Activated CD8-positive, alpha-beta memory T cell treated with anti-CD3 and anti-CD28 coated beads, Interleukin-2, amount 50 U/mL, for 24 hours (primary cell): ENCODE data around the gene SMAD6.

Experiments
- DNase-seq: peaks from one replicate; pipeline ENCODE4 v3.0.0-alpha.2; 2020; ENCODE audit errors: extremely low read depth

SMAD6 gene

DNA sequence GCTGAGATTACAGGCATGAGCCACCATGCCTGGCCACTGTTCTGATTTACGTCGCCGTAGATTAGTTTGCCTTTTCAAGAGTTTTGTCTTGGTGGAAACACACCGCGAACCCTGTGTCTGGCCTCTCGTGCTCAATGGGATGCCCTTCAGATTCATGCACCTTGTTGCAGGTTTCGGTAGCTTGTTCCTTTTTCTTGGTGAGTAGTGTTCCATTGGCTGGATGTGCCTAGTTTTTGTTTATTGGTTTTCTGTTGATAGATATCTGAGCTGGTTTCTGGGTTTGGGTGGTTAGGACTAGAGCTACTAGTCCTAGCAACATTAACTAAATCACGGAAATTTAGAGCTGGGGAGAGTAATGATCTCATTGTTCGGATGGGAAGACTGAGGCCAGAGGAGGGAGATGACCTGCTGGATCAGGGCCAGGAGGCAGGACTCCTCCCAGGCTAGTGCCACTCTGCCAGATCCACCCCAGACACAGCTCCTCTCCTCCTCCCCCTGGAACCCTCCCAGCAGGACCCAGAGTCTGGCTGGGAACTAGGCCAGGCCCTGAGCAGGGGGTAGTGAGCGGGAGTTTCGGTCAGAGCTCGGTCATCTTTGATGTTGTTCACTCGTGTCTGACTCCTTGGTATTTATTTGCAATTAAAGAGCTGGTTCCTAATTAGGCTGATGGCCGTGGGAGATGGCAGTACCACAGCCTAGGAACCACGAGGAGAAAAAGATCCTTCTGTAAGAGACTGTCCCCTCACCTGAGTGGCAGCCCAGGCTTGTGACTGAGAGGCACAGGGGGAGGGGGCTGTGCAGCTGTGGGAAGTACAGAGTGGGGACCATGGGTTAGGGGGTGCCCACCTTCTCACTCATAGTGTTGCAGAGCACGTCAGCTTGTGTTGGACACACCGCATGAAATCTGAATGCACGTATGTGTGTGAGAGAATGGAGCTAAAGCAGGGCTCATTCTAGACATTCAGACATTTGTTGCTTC, 73.4 kb downstream of the SMAD6 start:
- DNase-seq, result no peak

DNA sequence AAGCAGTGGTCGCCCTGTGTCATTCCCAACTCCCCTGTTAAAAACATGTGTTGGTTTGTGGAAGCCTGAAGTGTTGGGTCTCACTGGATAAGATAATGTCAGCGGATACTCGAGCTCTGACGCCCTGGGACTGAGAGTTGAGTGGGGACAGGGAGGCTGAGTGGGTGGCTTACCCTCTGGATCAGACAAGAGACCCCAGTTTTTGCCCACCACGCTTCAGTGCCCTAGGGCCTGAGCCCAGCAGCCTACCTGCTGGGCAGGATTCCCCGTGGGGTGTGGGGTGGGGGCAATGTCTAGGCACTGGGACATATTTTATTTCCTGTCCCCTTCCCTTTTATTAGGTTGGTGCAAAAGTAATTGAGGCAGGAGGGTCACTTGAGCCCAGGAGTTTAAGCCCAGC, 75.0 kb downstream of the SMAD6 start:
- no peak for DNase-seq

DNA sequence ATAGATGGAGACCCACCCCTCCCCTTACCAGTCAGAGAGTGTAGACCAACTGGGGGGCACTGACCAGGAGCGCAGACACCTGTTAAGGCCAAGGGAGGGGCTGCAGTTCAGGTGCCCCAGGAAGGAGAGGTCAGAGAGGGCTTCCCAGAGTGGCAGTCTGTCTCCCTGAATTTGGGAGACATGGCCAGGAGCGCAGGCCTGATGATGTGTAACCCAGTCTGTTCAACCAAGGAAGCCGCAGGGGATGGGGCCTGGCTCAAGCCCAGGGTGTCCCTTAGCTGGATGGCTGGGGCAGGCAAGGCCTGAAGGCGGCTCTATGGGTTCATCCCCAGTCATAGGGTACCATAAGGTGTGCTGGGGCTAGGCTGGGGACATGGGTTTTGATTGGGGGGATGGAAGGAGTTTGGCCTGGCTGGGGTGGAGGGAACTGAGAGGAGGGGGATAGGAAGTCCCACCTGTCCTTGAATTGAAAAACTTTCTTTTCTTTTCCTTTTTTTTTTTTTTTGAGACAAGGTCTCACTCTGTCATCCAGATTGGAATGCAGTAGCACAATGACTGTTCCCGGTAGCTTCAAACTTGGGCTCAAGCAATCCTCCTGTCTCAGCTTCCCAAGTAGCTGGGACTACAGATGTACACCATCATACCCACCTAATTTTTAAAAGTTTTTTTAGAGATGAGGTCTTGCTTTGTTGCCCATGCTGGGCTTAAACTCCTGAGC, 75.7 kb downstream of the SMAD6 start:
- no peak for DNase-seq

DNA sequence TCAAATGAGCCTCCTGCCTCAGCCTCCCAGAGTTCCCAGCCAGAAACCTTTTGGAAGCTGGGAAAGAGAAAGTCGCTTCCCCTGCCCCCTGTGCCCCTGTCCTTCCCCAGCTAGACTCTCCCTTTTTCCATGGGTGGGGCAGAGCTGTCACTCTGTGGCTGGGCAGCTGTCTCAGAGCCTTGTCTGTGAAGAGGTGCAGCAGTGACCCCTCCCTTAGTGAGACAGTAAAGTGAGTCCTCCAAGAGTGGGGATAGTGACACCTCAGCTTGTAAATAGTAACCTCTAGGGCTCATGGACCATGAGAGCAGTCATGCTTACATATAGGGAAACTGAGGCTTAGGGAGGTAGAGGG, 76.3 kb downstream of the SMAD6 start:
- DNase-seq, result no peak

DNA sequence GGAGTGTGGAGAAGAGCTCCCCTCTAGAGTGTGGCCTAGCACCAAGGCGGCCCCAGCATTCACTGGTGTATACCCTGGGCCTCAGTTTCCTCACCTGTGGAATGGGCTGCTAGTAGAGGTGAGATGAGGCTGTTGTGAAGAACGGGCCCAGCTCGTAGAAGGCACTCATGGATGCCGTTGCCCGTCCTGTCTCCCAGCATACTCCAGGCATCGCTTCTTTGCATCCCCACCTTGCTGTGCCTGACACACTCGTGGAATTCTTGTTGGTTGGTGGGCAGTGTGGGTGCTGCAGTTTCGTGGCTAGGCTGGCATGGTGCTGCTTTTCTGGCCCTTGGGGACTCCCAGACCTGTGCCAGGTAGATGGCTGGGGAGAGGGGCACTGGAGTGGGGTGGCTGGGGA, 76.7 kb downstream of the SMAD6 start:
- no peak for DNase-seq

DNA sequence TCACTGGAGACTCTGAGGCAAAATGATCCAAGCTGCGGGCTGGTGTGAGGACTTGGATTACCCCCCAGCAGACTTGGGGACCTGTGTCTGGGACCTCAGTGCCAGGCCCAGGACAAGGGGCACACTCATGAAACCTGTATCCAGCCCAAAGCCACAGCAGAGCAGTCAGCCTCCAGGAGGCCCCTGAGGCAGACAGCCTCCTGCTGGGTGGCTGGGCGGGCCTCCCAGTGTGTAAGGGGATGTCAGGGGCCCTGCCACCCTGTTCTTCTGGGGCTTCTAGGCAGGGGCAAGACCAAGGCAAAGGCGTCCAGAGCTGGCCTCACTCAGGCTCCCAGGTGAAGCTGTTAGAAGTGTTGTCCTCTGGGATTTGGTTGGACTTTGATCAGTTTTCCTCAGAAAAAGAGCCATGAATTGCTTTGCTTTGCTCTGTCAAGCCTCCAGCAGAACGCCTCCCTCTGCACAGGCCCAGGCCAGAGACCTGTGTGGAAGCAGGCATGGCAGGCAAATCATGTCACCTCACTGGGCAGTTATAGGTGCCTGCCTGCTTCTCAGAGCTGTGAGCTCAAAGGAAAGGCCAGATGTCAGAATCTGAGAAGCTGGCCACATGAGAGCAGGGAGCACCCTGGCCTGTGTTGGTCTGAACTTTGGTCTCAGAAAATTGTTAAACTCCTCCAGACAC, 77.4 kb downstream of the SMAD6 start:
- DNase-seq, result no peak

DNA sequence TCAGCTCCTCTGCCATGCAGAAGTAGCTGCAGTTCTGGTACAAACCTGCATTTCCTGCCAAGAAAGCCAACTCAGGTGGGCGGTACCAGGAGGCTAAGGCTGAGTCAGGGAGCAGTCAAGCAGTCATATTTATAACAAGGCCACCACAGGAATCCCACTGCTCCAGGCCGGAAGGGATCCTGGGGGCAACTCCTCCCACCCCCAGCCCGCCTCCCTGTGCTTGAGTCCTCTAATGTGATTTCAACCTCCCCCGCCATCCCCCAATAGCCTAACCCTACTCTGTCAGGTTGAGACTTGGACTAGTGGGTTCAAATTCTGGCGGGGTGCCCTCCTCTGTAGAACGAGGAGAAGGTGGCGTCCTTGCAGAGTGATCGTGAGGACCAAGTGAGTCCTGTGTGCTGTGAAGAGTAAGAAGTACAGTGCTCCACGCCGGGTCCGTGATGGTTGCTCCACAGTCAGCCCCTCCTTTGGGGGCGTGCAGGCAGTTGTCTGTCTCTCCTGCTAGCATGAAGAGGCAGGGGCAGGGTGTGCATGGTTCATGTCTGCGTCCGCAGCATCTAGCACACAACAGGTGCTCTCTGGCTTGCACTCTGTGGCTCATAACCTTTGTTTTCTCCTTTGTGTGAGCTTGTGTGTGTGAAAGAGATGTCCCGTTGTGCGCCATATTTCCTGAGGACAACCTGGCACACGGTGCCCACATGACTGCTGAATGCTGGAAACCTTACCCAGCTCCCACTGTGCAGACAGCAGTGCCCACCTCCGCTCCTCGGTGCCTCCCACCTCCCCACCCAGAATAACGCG, 78.3 kb downstream of the SMAD6 start:
- DNase-seq, result no peak

DNA sequence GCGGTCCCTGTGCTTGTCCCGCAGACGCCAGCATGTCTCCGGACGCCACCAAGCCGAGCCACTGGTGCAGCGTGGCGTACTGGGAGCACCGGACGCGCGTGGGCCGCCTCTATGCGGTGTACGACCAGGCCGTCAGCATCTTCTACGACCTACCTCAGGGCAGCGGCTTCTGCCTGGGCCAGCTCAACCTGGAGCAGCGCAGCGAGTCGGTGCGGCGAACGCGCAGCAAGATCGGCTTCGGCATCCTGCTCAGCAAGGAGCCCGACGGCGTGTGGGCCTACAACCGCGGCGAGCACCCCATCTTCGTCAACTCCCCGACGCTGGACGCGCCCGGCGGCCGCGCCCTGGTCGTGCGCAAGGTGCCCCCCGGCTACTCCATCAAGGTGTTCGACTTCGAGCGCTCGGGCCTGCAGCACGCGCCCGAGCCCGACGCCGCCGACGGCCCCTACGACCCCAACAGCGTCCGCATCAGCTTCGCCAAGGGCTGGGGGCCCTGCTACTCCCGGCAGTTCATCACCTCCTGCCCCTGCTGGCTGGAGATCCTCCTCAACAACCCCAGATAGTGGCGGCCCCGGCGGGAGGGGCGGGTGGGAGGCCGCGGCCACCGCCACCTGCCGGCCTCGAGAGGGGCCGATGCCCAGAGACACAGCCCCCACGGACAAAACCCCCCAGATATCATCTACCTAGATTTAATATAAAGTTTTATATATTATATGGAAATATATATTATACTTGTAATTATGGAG, 79.1 kb downstream of the SMAD6 start:
- no peak for DNase-seq

DNA sequence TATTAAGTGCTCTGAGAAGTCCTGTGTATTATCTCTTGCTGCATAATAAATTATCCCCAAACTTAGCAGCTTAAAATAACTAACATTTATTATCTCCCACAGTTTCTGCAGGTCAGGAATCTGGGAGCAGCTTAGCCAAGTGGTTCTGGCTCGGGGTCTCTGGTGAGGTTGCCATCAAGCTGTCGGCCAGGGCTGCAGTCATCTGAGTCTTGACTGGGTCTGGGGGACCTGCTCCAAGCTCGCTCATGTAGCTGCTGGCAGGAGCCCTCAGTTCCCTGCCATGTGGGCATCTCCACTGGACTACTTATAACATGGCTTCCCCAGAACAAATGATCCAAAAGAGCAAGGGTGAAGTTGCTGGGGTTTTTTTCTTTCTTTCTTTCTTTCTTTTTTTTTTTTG, 80.7 kb downstream of the SMAD6 start:
- no peak for DNase-seq

DNA sequence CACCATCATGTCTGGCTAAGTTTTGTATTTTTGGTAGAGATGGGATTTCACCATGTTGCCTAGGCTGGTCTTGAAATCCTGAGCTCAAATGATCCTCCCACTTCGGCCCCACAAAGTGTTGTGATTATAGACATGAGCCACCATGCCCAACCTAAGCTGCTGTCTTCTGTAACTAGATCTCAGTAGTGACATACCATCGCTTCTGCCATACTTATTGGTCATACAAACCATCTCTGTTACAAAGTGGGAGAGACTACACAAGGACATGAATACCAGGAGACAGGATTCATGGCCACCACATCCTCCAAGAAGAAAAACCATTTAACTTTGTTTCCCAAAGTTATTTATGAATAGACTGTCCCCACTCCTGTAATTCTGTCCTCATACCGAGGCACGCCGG, 81.3 kb downstream of the SMAD6 start:
- DNase-seq, result no peak

DNA sequence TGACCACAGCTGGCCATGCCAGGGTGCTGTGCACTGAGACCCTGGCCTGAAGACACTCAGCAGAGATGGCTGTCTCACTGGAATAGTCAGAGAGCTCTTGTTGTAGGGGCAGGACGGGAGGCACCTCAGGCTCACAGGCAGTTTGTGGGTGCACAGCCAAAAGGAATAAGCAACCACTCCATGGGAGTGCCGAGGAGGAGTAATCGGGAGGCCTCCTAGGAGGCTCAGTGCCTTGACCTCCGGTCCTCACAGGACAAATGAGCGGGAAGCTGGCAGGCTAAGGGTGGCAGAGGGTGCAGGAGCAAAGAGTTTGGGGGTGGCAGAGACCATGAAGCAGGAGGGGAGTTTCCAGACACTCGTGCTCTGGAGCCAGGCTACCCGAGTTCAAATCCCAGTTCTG, 81.7 kb downstream of the SMAD6 start:
- DNase-seq, result no peak

DNA sequence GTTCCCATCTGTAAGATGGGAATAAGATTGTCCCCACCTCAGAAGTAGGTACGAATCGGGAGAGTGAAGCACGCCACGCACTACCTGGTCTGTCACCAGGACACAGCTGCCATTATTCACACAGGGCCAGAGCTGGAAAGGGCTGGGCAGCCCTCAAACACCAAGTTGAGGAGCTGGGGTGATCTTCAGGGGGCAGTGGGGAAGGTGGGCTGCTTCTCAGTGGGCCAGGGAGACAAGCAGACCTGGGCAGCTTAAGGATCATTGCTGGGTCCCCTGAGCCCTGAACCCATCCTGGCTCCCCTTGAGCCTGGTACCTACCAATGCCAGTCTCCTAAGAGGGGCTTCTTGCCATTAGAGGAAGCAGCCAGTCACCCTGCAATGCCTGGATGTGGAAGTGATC, 82.1 kb downstream of the SMAD6 start:
- no peak for DNase-seq

DNA sequence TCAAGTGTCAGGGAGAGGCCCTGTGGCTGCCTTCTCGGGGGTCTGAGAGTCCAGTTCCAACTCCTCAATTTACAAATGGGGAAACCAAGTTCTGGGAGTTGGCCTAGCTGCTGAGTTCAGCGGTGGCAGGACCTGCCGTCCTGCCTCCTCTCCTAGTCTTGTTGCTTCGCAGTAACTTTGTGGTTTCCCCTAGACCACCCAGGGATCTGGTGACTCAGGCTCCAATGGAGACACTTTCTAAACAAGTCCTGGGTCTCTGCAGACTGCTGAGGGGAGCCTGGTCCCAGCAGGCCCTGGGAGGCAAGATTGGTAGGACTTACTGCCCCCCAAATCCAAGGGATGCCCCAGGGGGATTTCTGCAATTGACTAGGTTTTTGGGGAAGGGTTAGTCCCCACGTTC, 83.6 kb downstream of the SMAD6 start:
- DNase-seq, result no peak

DNA sequence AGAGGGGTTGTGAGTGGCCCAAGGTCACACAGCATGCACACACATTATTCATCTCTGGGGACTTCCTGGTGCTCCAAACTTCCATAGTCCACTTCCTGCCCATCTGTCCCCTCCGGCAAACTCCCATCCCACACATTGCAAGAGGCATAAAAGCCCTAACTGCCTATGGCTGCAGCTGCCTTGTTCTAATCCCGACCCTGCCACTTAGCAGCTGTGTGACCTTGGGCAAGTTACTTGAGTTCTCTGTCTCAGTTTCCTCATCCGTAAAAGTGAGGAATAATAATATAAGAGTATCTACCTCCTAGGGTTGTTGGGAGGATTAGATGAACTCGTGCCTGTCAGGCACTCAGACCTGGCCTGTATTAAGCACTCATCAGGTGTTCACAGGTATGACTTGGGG, 84.2 kb downstream of the SMAD6 start:
- no peak for DNase-seq

DNA sequence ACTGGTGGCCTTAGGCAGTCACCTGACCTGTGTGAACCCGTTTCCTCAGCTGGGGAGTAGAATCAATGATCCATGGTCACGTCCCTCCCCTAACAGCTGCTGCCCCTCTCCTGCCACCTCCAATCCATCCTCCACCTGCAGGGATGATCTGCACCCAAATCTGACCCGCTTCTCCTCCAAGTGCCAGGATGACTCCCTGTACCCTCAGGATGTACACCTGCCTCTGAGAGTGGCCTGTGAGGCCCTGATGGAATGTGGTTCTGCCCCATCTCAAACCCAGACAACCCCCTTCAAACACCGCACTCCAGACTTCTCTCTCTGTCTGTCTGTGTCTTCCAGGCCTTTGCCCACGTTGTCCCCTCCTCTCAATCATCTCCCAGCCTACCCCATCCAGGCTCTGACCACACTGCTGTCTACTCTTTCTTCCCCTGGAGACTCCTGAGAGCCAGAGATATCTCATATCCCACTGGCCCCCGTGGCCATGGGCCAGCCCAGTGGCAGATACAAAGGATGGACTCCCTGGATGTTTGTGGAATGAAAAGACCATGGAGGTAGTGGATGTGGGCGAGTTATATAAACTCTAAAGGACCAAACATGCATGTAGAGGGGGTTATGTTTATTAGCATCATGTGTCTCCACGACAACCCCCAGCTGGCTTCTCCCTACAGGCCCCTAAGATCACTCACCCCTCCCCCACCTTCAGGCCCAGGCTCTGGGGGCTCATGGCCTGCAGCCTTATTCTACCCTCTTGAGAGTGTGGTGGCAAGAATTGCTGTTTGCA, 84.9 kb downstream of the SMAD6 start:
- no peak for DNase-seq

DNA sequence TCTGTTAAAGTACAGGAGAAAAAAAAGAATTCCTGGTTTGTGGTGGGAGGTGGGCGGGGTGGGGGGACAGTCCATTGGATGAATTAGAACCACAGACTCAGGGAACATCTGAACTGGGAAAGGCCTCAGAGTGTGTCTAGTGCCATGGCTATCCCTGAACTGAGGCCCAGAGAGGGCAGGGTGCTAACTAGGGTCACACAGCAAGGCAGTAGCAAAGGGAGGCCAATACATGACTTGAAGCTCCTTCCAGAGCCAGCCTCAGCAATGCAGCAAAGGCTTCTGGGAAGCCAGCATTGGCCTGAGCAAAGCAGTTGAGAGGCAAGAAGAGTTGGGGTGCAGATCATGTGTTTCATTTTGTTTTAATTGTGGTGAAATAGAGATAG, 85.4 kb downstream of the SMAD6 start:
- no peak for DNase-seq

DNA sequence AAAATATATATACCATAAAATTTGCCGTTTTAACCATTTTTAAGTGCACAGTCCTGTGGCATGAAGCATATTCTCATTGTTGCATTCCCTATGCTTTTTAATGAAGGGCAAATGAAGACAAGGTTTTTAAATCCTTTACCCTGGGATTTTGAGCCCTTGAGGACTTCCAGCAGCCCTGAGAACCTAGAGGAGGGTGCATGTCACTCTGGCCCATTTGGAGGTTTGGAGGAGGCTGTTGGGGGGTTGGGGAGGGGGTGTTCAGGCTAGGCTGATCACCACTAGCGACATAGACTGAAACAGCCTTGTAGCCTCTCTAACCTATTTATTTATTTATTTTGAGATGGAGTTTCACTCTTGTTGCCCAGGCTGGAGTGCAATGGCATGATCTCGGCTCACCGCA, 86.0 kb downstream of the SMAD6 start:
- no peak for DNase-seq

DNA sequence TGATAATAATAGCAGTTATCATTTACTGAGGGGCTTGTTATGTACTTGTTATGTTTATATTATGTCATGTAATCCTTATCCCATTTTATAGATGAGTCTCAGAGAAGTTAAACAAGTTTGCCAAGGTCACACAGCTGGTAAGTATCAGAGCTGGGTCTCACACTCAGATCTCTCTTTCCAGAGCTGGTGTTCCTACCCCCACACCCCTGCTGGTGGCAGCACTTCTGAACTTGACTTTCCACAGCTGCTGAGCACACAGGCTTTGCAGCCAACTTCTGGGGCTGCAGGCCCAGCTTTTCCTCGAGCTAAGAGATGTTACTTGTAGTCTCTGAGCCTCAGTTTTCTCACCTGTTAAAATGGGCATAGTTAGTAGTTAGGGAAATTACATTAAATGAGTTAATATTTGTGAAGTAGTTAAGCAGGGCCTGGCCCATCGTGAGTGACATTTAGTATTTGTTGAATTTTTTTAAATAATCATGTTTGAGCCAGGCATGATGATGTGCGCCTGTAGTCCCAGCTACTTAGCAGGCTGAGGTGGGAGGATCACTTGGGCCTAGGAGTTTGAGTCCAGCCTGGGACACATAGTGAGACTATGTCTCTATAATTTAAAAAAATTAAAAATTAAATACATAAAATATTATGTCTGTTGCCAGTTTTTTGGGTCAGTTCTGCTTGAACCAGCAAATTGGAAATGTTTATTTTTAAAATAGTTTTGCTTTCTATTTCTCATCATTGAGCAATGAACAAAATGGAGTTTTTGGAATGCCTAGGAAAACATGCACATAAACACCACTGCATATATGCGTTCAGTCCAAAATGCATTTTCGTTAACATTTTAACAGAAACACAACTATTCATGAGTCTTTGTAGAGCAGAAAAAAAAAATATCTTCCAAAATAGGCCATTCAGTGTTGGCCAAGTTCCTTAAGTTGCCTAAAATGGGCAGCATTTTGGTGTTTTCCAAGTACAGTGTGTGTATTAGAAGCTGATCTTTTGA, 87.3 kb downstream of the SMAD6 start:
- DNase-seq, result no peak

DNA sequence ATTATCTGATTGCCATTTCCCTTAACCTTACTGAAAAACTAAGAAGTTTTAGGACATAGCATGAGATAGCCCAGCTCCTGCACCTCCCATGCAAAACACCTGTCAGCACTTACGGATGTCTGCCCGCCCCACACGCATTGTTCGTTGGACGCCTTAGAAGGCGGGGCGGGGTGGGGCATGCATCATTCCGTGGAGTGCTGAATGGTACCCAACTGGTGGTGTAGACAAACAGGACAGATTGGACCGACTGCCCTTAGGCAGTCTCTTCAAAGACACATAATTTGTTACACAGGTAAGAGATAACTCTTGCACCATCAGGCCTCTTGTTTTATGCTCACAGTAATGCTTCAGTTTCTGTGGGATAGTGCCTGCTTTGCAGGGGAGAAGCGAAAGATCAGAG, 93.8 kb downstream of the SMAD6 start:
- no peak for DNase-seq
